Thyroid gland (tissue), 4 donors: ENCODE measurements around the gene ADCY9.

Source experiments
- POLR2A ChIP-seq, 2 donors: fragments of 450-650 bp; IDR thresholded peaks; one replicate each; pipeline ENCODE4 v1.6.1; 2017; ENCODE audit warnings: antibody characterized with exemption in 2 of 2, mild to moderate bottlenecking in 2 of 2, moderate library complexity in 1 of 2
- TF ChIP-seq, protein P1 (sequence below), 6 experiments: fragments of 200-600 bp in 3 of 6; fragments of 450-650 bp in 3 of 6; sonication (generic) in 3 of 6; IDR thresholded peaks; one replicate each; pipeline ENCODE4 v1.5.1; 2016 to 2019; ENCODE audit warnings: antibody characterized with exemption in 6 of 6, mild to moderate bottlenecking in 2 of 6, inconsistent platforms in 1 of 6, moderate library complexity in 1 of 6

DNA sequence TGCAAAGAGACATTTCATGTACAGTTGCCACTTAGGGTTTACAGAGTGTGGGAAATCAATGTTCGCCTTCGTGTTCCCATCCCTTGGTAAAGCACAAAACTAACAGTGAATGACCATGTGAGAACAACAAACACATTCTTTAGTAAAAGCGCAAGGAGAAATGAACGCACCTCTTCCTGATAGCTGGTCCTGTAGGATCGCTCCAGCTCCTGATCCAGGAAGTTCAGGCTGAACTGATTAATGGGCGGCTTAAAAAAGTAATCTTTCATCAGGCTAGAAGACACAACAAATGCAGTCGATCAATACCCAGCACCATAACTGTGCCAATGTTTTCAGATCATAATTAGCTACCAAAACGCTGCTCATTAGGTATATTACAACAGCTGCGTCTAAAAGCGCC is 127.4 kb downstream of the ADCY9 start:
- TF ChIP-seq, protein P1, sequence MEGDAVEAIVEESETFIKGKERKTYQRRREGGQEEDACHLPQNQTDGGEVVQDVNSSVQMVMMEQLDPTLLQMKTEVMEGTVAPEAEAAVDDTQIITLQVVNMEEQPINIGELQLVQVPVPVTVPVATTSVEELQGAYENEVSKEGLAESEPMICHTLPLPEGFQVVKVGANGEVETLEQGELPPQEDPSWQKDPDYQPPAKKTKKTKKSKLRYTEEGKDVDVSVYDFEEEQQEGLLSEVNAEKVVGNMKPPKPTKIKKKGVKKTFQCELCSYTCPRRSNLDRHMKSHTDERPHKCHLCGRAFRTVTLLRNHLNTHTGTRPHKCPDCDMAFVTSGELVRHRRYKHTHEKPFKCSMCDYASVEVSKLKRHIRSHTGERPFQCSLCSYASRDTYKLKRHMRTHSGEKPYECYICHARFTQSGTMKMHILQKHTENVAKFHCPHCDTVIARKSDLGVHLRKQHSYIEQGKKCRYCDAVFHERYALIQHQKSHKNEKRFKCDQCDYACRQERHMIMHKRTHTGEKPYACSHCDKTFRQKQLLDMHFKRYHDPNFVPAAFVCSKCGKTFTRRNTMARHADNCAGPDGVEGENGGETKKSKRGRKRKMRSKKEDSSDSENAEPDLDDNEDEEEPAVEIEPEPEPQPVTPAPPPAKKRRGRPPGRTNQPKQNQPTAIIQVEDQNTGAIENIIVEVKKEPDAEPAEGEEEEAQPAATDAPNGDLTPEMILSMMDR (IDR thresholded peaks at IDR 0.05), result no peak
- TF ChIP-seq POLR2A (IDR thresholded peaks at IDR 0.05), result no peak
